ES-I3 (cell line): ENCODE measurements around the gene AP3S2.
A peak's percentile ranks its signal among the peaks of the same experiment; 100 is the strongest.
"Not testable (repeated sequence)": the region's sequence is repeated elsewhere in the genome, so short reads cannot be mapped to it uniquely, and the experiment has no call there.

ENCODE experiments used
- H3K36me3 ChIP-seq: 2 replicates; pipeline ENCODE4 v1.6.1; 2013; ENCODE audit warnings: mild to moderate bottlenecking, low read length, control low read depth, moderate library complexity; ENCODE audit not compliant: insufficient read depth
- H3K4me1 ChIP-seq: 2 replicates; pipeline ENCODE4 v1.6.1; 2013; ENCODE audit warnings: mild to moderate bottlenecking, control low read depth, low read length; ENCODE audit not compliant: insufficient read depth
- H3K9ac ChIP-seq: 2 replicates; pipeline ENCODE4 v1.6.1; 2013; ENCODE audit warnings: low read depth, mild to moderate bottlenecking, low read length, moderate library complexity
- H3K9me3 ChIP-seq: 2 replicates; pipeline ENCODE4 v1.6.1; 2013; ENCODE audit warnings: mild to moderate bottlenecking, low read length, moderate library complexity; ENCODE audit not compliant: control insufficient read depth, insufficient read depth

Gene AP3S2

DNA sequence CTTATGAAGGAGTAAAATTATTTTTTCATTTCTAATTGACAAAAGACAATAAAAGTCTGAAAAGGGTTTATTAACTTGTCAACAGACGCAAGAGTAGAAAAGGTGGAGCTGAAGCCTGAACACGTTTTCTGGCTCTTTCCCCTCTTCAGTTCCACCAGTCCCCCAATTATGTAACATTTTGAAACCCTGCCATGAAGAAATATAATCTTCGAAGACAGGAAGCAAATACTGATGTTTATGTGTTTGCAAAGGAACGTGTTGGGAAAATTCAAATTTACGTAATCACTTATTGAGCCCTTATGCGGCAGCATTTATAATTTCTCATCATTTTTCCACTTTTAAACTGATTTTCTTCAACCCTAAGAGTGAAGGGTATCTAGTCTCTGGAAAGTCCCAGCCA is 767 bp downstream of the AP3S2 start:
- Histone ChIP-seq H3K9me3 (no peaks in the 10 kb centered on the region), H3K4me1 (0 out of 2 replicates have a peak, but pooled peaks cover under 1% of the 10 kb centered on the region), H3K9ac (peak overlapping the region; percentile 83), H3K36me3 (peaks cover 3% of the 10 kb centered on the region; the same call in 1 of the 2 replicates)

DNA sequence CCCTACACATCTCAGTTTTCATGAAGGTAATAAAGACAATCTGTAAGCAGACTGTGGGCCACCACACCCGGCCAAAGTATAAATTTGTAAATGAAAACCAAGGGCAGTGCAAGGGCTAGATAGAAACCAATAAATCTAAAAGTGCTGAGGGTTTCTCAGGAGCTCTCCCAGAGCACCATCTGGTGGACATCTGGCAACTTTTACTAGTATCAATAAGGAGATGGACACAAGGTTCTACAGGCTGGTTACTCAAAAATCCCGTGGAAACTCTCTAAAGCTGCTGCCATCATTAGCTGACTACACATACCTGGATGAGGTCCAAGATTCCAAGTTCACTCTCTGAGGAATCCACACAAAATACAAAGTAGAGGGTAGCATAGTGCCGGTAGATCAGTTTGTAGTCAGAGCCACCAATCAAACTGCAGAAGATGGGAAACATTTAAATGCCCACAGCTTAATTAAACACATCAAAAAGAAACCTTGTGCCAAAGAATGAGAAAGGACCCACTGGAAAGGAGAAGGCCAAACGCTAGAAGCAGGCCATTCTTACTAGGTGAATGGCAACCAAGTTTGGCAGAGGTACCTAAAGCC is 5.5 kb downstream of the AP3S2 start:
- Histone ChIP-seq H3K9me3 (no peaks in the 10 kb centered on the region), H3K4me1 (no peaks in the 10 kb centered on the region), H3K9ac (no peak overlapping the region), H3K36me3 (peaks cover 7% of the 10 kb centered on the region)

DNA sequence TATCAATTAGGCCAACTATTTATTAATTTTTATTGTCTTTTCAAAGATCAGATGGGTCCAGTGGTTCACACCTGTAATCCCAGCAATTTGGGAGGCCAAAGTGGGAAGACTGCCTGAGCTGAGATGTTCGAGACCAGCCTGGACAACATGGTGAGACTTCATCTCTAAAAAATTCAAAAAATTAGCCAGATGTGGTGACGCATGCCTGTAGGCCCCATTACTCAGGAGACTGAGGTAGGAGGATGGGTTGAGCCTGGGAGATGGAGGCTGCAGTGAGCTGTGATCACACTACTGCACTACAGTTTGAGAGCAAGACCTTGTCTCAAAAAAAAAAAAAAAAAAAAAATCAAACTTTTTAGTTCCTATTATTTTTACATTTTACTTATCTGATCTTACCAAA is 8.2 kb downstream of the AP3S2 start:
- Histone ChIP-seq H3K9ac (no peak overlapping the region), H3K36me3 (peaks cover 11% of the 10 kb centered on the region), H3K4me1 (no peaks in the 10 kb centered on the region), H3K9me3 (no peaks in the 10 kb centered on the region)

DNA sequence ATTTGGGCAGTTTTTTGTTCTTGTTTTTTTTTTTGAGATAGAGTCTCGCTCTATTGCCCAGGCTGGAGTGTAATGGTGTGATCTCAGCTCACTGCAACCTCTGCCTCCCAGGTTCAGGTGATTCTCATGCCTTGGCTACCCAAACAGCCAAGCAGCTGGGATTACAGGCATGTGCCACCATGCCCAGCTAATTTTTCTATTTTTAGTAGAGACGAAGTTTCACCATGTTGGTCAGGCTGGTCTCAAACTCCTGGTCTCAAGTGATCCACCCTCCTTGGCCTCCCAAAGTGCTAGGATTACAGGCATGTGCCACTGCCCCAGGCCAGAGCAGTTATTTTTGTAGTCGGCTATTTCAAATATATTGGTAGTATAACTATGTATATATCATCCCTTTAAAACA is 8.6 kb downstream of the AP3S2 start:
- H3K4me1 ChIP-seq, H3K9me3 ChIP-seq, H3K9ac ChIP-seq: not testable (repeated sequence)
- H3K36me3 ChIP-seq, result peaks cover 11% of the 10 kb centered on the region

DNA sequence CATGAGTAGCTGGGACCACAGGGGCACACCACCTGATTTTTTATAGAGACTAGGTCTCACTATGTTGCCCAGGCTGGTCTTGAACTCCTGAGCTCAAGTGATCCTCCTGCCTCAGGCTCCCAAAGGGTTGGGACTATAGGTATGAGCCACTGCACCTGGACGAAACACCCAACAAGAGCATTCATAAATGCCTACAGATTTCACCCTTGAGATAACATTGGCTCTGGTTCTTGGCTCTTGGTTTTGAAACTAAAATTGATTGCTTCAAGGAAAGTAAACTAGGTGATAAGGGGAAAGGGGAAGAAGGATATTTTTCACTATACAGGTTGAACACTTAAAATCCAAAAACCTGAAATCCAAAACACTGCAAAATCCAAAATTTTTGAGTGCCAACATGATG is 10.3 kb downstream of the AP3S2 start:
- Histone ChIP-seq H3K9ac (no peak overlapping the region), H3K9me3 (no peaks in the 10 kb centered on the region), H3K36me3 (peaks cover 11% of the 10 kb centered on the region), H3K4me1 (no peaks in the 10 kb centered on the region)

DNA sequence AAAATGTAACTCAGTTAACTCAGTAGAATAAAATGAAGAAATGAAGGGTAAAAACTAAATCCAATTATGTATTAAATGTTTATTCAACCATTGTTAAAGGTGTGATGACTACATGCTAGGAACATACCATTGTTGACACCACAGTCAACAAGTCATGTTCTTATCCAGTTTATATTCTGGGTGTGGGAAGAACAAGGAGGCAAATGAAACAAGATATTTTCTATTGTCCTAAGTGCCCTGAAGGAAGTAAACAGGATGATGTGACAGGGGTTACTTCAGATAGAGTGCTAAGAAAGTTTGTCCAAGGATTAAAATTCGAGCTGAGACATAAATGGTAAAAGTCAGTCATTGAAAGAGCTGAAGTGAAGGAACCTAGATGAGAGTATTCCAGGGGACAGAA is 13.1 kb downstream of the AP3S2 start:
- H3K36me3 ChIP-seq, result peaks cover 13% of the 10 kb centered on the region
- H3K4me1 ChIP-seq, result no peaks in the 10 kb centered on the region
- no peak overlapping the region for H3K9ac ChIP-seq
- no peaks in the 10 kb centered on the region for H3K9me3 ChIP-seq

DNA sequence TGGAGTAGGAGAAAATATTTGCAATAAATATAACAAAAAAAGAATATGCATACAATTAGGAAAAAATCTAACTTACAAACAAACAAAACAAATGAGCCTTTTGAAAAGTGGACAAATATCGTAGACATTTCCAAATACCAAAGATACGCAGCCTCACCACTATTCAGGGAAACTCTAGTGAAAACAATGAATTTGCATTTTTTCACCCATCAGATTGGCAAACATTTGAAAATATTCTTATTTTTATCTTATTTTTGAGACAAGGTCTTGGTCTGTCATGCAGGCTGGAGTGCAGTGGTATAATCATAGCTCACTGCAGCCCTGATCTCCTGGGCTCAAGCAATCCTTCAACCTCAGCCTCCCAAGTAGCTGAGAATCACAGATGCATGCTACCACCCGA is 15.5 kb downstream of the AP3S2 start:
- no peak overlapping the region for H3K9ac ChIP-seq
- peaks cover 12% of the 10 kb centered on the region for H3K36me3 ChIP-seq
- no peaks in the 10 kb centered on the region for H3K4me1 ChIP-seq
- H3K9me3 ChIP-seq, result no peaks in the 10 kb centered on the region

DNA sequence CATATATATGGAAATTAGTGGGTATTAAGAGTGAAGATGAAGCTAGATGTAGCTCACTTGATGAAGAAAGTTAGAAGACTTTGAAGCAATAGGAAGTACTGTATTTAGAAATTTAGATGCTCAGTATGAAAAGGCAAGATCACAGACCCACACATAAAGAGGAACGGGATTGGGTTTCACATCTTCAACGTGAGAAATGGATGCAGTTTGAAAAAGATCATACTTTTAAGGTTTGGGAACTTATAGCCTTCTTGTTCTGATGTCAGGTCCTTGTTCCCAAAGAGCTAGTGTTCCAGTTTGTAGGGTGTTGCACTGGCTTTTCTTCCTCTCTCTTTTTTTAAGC is 16.7 kb downstream of the AP3S2 start:
- H3K9me3 ChIP-seq, result no peaks in the 10 kb centered on the region
- no peak overlapping the region for H3K9ac ChIP-seq
- peaks cover 17% of the 10 kb centered on the region for H3K36me3 ChIP-seq
- H3K4me1 ChIP-seq, result no peaks in the 10 kb centered on the region

DNA sequence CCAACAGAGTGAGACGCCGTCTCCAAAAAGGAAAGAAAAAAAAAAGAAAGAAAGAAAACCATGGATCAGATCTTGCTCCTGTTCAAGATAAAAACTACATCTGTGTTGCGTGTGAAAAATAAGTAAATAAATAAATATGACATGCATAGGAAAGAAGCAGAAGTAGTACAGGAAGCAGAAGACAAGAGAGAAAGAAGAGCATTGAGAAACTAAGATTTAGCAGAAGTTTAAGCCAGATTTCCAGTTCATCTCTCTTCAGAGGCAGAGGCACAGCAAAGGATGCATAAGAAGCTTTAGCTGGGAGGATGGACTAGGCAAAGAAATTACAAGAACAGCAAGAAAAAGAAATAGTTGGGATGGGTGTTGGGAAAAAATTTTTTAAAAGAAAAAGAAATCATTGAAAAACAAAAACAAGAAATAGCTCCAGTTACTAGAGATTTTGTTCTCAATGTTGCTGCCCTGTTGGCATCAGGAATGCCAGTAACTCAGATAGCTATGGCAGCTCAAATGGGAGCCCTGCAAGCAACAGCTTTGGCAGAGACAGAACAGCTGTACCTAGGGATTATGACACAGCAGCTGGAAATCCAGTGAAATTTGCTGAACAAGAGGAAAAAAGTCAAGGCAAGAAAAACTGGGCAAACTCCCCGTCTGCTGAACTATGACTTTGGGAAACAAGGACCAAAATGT is 17.3 kb downstream of the AP3S2 start:
- peaks cover 20% of the 10 kb centered on the region for H3K36me3 ChIP-seq
- H3K9ac ChIP-seq, result no peak overlapping the region
- H3K9me3 ChIP-seq, result no peaks in the 10 kb centered on the region
- no peaks in the 10 kb centered on the region for H3K4me1 ChIP-seq

DNA sequence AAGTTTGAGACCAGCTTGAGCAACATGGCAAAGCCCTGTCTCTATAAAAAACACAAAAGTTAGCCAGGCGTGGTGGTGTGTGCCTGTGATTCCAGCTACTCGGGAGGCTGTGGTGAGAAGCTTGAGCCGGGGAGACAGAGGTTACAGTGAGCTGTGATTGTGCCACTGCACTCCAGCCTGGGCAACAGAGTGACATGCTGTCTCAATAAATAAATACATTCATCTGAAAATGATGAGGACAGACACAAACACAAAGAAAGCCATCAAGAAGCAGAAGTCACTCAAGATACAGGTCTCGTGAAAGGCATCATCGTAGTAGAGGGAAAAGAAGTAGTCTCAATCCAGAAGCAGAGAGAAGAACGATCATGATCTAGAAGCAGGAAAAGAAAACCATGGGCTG is 18.1 kb downstream of the AP3S2 start:
- H3K36me3 ChIP-seq, result peaks cover 17% of the 10 kb centered on the region
- H3K4me1 ChIP-seq, result no peaks in the 10 kb centered on the region
- no peak overlapping the region for H3K9ac ChIP-seq
- H3K9me3 ChIP-seq, result no peaks in the 10 kb centered on the region

DNA sequence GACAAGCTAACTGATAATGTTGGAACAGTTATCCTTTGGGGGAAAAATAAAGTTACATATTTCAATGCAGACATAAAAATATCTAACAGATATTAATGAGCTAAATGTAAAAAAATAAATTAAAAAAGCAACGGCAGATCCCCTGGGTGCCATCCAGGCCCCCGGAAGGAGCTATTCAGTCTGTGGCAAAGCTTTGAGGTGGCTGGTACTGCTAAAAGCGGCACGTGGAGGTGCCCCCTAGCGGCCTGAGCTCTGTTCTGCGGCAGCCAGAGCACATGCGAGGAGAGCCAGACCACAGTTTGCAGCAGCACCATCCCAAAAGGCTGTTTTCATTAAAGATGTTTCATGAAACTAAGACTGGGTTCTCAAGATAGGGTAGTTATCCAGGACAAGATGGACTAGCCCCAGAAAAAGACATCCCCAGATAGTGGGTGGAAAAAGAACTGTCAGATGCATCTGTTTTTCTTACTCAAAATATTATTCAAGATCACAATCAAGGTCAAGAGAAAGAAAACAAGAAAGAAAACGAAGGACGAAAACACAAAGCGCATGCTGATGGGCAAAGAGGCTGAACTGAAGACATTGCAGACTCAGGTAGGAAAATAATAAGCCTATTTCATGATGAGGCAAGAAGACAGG is 18.7 kb downstream of the AP3S2 start:
- Histone ChIP-seq H3K4me1 (no peaks in the 10 kb centered on the region), H3K9me3 (no peaks in the 10 kb centered on the region), H3K36me3 (peaks cover 24% of the 10 kb centered on the region), H3K9ac (no peak overlapping the region)

DNA sequence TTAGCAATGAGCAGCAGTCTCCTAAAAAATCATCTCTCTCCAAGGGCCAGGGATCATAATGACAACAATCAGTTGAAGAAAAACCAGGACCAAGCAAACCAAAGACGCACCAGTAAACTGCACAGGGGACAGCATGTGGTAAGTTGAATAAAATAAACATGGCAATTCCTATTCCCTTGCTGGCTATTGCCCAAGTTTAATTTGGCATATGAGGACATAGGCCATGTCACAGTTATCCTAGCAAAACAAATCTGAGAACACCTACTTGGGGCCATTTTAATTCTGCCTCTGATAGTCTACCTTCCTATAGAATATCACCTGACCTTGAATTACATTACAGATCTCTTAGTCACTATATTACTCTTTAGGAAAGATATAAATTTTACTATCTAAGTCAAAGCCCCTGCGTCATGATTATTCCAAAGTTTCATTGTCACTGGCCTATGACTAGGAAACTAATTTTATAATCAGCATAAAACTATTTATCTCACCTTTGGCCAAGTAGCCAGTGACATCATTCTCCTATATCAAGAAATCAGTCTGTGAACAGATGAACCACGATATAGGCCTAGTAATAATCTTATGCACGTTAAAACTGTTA is 23.0 kb downstream of the AP3S2 start:
- peaks cover 19% of the 10 kb centered on the region for H3K36me3 ChIP-seq
- no peaks in the 10 kb centered on the region for H3K9me3 ChIP-seq
- no peak overlapping the region for H3K9ac ChIP-seq
- no peaks in the 10 kb centered on the region for H3K4me1 ChIP-seq

DNA sequence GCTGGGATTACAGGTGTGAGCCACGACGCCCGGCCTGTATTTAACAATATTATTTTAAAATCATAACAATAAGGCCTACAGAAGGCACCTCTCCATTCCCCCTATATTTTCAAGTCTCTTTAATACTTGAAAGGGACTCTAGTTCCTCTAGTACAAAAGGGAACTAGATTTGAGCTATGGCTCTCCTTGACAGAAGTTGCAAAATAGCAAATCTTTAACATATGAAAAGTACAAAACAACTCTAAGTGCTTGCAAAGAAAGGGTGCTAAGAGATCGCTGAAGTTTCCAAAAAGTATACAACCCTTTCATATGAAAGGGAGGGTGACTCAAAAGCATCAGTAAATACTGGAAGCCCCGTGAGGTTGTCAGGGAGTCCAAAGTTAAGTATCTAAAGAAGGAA is 23.8 kb downstream of the AP3S2 start:
- Histone ChIP-seq H3K9ac (no peak overlapping the region), H3K9me3 (no peaks in the 10 kb centered on the region), H3K4me1 (no peaks in the 10 kb centered on the region), H3K36me3 (peaks cover 19% of the 10 kb centered on the region)

DNA sequence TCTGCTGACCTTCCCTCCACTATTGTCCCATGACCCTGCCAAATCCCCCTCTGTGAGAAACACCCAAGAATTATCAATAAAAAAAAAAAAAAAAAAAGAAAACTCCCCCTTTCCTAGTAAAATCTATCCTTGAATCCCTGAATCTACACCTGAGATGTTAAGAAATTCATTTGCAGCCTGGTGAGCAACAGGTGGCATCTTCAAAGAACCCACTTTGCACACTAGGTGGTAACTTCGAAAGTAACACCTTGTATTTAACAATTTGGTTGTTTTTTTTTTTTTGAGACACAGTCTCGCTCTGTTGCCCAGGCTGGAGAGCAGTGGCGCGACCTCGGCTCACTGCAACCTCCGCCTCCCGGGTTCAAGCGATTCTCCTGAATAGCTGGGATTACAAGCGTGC is 24.3 kb downstream of the AP3S2 start:
- not testable (repeated sequence) for H3K9ac ChIP-seq, H3K4me1 ChIP-seq, H3K9me3 ChIP-seq
- H3K36me3 ChIP-seq, result peaks cover 19% of the 10 kb centered on the region
